HG03342 (cell line): ENCODE data around the gene PSME4.
"Not testable (repeated sequence)": the region's sequence is repeated elsewhere in the genome, so short reads cannot be mapped to it uniquely, and the experiment has no call there.

Source experiments
- ATAC-seq: cut with Tn5 transposase; IDR thresholded peaks from one replicate; pipeline ENCODE4 v1.9.1; 2021; ENCODE audit warnings: mild to moderate bottlenecking, moderate library complexity; ENCODE audit not compliant: unreplicated experiment

The PSME4 gene

DNA sequence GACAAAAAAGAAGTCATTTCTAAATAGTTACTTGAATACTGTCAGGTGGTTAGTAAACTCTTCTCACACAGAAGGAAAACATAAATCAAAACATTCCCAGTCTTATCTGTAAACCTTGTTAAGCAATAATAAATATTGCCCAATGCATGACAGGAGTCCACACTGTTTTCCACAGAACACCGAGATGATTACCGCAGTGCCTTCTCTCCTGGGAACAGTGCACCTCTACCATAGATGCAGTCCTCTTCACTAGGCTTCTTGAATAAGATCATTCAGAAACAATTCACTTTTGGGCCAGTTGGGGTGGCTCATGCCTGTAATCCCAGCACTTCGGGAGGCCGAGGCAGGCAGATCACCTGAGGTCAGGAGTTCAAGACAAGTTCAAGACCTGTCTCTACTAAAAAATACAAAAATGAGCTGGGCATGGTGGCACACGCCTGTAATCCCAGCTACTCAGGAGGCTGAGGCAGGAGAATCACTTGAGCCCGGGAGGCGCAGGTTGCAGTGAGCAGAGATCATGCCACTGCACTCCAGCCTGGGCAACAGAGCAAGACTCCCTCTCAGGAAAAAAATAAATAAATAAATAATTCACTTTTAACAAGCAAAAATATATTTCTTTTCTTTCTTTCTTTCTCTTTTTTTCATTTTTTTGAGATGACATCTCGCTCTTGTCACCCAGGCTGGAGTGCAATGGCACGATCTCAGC lies 119.6 kb downstream of the PSME4 start:
- not testable (repeated sequence) for ATAC-seq

DNA sequence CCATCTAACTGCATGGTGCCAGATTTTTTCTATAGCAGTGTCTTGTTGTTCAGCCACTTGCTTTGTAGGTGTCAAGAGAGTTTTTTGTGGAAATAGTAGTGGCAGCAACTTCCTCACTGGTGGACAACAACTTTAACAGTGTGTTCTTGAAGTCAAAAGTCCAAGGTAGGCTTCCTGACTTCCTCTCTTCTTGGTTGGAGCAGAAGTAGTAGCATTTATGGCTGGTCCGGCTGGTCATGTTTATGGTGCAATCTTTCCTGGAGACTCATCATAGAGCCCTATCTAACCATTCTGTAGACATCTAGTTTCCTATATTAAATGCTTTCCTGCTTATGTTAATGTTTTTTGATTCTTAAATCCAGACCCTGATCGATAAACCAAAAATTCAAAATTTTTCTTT lies 122.7 kb downstream of the PSME4 start:
- ATAC-seq, result no peak

DNA sequence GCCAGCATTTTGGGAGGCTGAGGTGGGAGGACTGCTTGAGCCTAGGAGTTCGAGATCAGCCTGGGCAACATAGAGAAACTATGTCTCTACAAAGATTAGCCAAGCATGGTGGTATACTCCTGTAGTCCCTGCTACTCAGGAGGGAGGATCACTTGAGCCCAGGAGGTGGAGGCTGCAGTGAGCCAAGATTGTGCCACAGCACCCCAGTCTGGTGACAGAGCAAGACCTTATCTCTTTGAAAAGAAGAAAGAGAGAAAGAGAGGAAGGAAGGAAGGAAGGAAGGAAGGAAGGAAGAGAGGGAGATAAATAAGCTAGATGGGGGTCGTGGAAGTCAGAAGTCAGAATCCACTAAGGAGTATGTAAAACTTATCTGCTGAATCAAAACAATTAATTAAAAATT lies 127.2 kb downstream of the PSME4 start:
- no peak for ATAC-seq

DNA sequence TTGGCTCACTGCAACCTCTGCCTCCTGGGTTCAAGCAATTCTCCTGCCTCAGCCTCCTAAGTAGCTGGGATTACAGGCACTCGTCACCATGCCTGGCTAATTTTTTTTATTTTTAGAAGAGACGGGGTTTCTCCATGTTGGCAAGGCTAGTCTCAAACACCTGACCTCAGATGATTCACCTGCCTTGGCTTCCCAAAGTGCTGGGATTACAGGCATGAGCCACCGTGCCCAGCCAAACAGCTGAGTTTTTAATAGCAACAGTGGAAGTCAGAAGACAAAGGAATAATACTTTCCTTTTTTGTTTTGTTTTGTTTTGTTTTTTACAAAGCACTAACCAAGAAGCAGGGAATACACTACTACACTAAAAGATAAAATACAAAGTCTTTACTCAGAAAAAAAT lies 127.9 kb downstream of the PSME4 start:
- ATAC-seq, result no peak

DNA sequence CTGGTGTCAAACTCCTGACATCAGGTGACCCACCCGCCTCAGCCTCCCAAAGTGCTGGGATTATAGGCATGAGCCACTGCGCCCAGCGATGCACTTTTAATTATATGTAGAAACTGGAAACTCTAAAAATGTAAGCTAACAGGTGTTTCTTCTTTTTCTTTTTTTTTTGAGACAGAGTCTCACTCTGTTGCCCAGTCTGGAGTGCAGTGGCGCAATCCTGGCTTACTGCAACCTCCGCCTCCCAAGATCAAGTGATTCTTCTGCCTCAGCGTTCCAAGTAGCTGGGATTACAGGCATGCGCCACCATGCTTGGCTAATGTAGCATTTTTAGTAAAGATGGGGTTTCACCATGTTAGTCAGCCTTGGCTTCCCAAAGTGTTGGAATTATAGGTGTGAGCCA lies 129.1 kb downstream of the PSME4 start:
- not testable (repeated sequence) for ATAC-seq

DNA sequence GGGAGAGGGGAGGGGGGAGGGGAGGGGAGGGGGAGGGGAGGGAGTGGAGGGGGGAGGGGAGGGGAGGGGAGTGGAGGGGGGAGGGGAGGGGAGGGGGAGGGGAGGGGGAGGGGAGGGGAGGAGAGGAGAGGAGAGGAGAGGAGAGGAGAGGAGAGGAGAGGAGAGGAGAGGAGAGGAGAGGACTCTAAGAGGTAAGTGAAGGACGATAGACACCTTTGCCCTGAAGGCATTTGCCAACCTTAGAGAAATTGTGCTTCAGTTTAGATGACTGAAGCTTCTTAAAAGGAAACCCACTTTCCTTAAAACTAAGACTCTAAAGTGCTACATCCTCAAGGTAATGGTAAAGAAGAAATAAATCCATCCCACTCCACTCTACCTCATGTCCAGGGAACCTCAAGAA lies 130.2 kb downstream of the PSME4 start:
- no peak for ATAC-seq

DNA sequence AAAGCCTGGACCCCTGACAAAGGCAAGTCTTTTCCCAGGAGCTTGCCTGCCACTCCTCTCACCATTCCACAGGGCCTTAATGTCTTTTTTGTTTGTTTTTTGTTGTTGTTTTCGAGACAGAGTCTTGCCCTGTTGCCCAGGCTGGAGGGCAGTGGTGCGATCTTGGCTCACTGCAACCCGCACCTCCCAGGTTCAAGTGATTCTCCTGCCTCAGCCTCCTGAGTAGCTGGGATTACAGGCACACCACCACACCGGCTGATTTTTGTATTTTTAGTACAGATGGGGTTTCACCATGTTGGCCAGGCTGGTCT lies 140.9 kb downstream of the PSME4 start:
- not testable (repeated sequence) for ATAC-seq

DNA sequence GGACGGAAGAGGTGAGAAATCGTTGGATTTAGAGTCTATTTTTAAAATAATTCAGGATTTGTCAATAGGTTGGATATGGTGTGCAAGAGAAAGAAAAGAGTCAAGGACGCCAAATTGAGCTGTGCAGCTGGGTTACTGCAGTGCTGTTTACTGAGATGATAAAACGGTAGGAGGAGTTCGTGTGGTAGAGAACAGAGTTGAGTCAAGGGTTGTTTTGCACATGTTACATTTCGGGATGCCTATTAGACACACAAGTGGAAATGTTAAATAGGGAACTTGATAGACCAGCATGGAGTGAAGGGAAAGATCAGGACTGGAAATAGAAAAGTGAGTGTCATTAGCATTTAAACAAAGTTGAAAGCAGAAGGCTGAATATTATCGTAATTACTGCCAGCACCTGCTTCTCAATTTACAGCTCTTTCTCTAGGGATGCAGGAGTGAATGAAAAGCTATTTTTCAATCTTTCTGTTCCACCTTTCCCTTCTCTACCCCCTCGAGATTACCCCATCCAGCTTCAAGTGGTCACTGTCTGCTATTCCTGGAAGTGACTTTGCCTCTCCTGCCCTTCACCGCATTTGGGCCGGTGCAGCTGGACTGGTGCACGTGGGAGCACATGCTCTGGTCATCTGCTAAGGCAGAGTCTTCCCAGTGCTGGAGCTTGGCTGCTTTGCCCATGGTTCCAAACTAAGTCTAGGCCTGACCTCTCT lies 141.4 kb downstream of the PSME4 start:
- ATAC-seq, result no peak

DNA sequence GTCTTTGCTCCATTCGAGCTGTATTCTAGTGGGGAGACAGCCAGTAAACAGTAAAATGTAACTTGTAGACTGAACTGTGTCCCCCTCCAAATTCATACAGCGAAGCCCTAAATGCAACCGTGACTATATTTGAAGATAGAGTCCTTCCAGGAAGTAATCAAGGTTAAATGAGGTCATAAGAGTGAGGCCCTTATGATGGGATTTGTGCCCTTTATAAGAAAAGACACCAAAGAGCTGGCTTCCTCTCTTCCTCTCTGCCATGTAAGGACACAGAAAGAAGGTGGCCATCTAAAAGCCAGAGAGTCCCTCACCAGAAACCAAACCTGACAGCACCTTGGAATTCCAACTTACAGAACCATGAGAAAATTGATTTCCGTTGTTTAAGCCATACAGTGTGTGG lies 142.5 kb downstream of the PSME4 start:
- ATAC-seq, result no peak

DNA sequence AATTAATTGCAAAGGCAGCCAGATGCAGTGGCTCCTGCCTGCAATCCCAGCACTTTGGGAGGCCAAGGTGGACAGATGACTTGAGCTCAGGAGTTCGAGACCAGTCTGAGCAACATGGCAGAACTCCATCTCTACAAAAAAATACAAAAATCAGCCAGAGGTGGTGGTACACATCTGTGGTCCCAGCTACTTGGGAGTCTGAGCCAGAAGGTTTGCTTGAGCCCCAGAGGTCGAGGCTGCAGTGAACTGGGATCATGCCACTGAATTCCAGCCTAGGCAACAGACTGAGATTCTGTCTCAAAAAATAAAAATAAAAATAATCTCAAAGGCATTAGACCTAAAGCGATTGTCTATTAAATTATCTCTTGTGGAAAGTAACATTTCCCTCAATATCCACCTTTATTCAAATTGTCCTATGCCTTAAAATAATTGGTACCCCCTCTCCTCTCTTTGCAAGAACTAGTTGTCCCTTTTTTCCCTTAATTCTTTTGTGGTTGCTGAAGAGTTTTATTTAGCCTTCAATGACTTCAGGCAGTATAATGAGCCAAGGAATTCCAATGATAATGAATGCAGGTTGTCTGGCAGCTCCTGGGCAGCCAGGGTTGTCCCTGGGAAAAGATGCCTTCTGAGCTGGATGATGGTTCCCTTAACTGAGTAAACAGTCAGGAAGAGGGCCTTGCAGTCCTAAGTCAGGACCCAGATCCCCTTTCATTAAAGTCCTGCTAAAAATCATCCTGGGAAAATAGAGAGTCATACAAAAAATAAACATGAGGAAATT lies 143.2 kb downstream of the PSME4 start:
- ATAC-seq, result no peak

DNA sequence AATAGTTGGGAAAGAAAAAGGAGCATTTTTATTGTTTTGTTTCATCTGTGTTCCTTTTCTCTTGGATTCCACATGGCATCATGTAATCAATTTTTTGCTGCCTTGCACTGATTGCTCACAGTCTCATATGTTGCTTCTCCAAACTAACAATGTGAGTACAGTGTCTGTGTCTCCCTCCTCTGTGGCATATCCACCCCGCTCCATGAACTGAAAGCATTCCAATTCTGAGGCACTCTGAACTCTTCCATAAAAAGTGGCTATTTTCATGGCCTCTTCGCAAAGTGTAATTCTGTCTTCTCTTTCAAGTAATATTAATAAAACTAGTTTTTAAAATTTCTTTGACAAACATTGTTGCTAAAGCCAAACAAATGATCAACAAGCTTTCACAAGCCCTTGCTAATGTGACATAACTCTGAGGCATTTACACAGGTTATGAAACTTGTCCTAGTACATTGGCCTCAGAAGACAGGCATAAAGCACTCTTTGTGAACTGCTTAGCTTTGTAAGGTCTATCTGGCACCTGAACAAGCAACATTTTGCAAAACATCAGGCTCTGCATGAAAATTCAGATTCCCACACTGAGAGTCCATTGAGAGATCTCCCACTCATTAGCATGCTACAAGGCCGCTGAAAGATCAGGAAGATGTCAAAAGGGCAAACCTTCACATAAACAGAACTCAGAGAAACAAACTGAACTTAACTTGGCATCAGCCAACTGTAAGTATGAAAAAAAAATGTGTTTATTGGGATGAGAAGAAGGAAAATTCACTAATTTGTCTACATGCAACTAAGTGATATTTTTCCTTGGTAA lies 144.0 kb downstream of the PSME4 start:
- no peak for ATAC-seq

DNA sequence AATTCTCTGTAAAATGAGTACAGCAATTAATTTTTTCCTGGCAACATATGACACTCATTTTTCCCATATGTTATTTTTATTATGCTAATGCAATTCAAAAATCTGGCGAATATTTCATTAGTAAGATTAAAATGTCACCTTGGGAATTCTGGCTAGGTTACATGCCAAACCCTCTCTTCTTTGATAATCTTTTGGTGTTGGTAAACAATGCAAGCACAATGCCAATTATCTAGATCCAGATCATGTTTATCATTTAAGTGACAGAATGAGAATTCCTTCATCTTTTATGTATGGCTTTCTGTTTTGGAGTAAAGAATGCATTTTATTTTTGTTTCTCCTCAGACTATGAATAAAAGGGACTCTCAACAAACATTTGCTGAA lies 144.8 kb downstream of the PSME4 start:
- no peak for ATAC-seq

DNA sequence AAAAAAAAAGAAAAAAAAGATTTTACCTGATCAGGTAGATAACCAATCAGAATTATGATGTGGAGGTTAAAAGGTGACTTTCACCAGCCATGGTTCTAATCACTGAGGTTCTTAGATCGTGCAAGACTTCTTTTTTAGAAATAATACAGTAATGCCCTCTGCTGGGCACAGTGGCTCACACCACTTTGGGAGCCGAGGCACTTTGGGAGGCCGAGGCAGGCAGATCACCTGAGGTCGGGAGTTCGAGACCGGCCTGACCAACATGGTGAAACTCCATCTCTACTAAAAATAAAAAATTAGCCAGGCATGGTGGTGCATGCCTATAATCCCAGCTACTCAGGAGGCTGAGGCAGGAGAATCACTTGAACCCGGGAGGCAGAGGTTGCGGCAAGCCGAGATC lies 147.2 kb downstream of the PSME4 start:
- not testable (repeated sequence) for ATAC-seq

DNA sequence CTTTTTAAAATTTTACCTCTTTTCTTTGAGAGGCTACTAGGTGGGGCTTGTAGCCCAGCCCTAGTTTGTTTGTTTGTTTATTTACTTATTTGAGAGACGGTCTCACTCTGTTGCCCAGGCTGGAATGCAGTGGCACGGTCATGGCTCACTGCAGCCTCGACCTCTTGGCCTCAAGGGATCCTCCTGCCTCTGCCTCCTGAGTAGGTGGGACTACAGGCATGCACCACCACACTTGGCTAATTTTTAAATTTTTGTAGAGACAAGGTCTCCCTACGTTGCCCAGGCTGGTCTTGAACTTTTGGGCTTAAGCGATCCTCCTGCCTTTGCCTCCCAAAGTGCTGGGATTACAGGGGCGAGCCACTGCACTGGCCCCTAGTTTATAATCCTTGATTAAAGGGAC lies 149.0 kb downstream of the PSME4 start:
- no peak for ATAC-seq

DNA sequence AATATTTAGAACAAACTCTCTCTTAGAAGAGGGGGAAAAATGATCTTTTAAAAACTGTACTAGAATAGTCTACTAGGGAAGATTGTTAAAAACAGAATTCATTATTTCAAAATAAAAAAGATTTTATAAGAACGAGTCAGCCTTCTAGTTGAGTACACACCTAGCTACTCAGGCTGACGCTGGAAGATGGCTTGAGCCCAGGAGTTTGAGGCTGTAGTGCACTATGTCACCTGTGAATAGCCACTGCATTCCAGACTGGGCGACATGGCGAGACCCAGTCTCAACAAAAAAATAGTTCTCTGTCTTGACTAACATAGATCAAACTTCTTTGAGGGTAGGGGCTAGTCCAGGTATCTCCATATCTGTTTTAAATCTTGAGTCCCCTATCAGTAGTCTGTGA lies 150.1 kb downstream of the PSME4 start:
- ATAC-seq, result no peak

DNA sequence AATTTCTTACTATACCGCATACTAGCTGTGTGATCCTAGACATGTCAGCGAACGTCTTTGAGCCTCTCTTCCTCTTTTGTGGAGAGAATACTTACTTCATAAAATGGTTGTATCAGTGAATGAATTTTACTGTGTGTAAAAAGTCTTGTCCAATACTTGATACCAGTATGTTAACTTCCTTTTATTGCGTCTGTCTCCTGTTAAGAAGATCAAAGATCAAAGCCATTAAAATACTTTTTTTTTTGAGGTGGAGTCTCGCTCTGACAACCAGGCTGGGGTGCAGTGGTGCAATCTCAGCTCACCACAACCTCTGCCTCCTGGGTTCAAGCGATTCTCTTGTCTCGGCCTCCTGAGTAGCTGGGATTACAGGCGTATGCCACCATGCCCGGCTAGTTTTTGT lies 150.7 kb downstream of the PSME4 start:
- no peak for ATAC-seq

DNA sequence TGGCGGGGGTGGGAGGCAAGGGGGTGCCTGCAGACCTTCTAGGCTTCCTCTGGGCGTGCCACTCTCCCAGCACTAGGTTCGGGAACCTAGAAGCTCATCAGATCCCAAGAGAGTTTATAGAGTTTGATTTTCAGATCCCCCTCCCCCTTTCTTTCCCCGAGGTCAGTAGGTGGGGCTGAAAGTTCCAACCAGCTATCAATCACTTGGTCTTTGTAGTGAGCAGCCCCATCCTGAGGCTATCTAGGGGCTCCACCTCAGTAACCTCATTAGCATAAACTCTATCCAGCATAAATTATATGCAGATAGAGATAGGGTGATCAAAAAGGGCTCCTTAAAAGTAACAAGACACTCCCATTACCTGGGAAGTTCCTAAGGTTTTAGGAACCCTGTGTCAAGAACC lies 151.2 kb downstream of the PSME4 start:
- ATAC-seq, result no peak

DNA sequence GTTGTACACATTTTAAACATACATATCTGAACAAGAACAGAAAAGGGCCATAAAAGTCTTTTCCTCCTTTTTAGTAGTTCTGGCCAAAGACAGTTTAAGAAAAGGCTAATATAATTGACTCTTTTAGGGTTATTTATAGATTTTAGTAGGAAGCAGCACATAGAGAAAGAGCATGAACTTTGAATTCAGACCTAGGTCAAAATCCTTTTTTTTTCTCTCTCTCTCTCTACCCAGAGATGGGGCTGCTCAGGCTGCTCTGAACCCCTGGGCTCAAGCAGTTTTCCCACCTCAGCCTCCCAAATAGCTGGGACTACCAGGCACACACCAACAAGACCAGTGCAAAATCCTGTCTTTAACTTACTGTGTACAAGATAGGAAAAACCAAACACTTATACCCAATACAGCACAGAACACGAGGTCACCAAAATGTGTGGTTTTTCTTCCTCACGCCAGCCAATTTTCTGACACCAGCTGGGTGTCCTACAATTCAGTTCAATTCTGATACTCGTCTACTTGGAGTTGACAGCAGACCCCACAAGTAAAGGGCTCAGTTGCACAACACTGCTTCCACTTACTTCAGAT lies 151.8 kb downstream of the PSME4 start:
- ATAC-seq, result no peak
